HG03432 (cell line): ENCODE measurements around the gene TBC1D3C.
"Not testable (repeated sequence)": the region's sequence is repeated elsewhere in the genome, so short reads cannot be mapped to it uniquely, and the experiment has no call there.

Source experiments
- ATAC-seq: cut with Tn5 transposase; IDR thresholded peaks from one replicate; pipeline ENCODE4 v1.9.1; 2021; ENCODE audit warnings: mild to moderate bottlenecking, moderate library complexity; ENCODE audit not compliant: unreplicated experiment

The TBC1D3C gene

GRCh38 chr17:38068534-38068933 lies at the start of gene TBC1D3C:
Gene TBC1D3C (minus strand): TSS chr17:38068634. CDS start chr17:38067066, 1,568 bp downstream.
- not testable (repeated sequence) for ATAC-seq

GRCh38 chr17:38099262-38099661 lies 30.8 kb upstream of the TBC1D3C start:
- not testable (repeated sequence) for ATAC-seq

DNA sequence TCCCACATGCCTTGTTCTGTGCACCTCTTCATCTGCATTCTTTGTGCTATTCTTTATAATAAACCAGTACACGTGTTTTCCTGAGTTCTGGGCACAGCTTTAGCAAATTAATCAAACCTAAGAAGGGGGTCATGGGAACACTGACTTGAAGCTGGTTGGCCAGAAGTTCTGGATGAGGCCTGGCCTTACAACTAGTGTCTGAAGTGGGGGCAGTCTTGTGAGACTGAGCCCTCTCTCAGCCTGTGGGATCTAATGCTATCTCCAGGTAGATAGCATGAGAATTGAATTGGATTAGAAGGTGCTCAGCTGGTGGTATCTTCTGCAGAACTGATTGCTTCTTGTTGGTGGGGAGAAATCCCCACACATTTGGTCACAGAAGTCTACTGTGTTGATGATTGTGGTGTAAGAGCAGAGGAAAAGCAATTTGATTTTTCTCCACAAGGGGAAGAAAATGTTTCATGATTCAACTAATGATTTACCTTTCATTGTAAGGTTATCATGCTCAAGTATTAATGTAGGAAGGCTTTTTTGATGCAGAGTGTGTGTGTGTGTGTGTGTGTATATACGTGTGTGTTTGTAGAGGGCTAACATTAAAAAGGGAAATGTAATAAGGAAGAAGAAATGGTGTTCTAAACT lies 25.7 kb upstream of the TBC1D3C start:
- ATAC-seq, result not testable (repeated sequence)

GRCh38 chr17:38088120-38088519 lies 19.7 kb upstream of the TBC1D3C start:
- ATAC-seq, result not testable (repeated sequence)

- ATAC-seq, result not testable (repeated sequence)
Observed at GRCh38 chr17:38087344-38087743, 18.9 kb upstream of the TBC1D3C start.
